Stomach smooth muscle (tissue), 2 donors: ENCODE results near the gene SPINT2.
A peak's percentile ranks its signal among the peaks of the same experiment; 100 is the strongest.

Experiments
- H3K27ac ChIP-seq: one replicate; pipeline ENCODE4 v1.7.0; 2013; ENCODE audit warnings: mild to moderate bottlenecking, low read length, inconsistent platforms
- H3K27me3 ChIP-seq, 2 donors: one replicate each; pipeline ENCODE4 v1.7.0; 2013; ENCODE audit warnings: low read length in 2 of 2; ENCODE audit not compliant: insufficient read depth in 2 of 2, control insufficient read depth in 1 of 2
- H3K36me3 ChIP-seq, 2 donors: one replicate each; pipeline ENCODE4 v1.7.0; 2013; ENCODE audit warnings: low read length in 2 of 2; ENCODE audit not compliant: control insufficient read depth in 2 of 2, insufficient read depth in 2 of 2
- H3K4me1 ChIP-seq: one replicate; pipeline ENCODE4 v1.7.0; 2013; ENCODE audit warnings: low read length; ENCODE audit not compliant: control insufficient read depth, insufficient read depth
- H3K4me3 ChIP-seq, 2 donors: one replicate each; pipeline ENCODE4 v1.7.0; 2013; ENCODE audit warnings: low read length in 2 of 2
- H3K9ac ChIP-seq, 2 donors: one replicate each; pipeline ENCODE4 v1.7.0; 2013; ENCODE audit warnings: low read length in 2 of 2, mild to moderate bottlenecking in 1 of 2
- H3K9me3 ChIP-seq, 2 donors: one replicate each; pipeline ENCODE4 v1.7.0; 2013; ENCODE audit warnings: low read length in 2 of 2; ENCODE audit not compliant: control insufficient read depth in 2 of 2
- donor health status: healthy.
- donor health status: Pancreatic carcinoma.

SPINT2 gene

GRCh38 chr19:38310279-38310670 is 45.9 kb downstream of the SPINT2 start:
- H3K9me3 ChIP-seq = no peaks in the 10 kb centered on the region
- peaks cover 5 to 16% of the 10 kb centered on the region in 2 donors for H3K36me3 ChIP-seq
- H3K9ac ChIP-seq = no peak overlapping the region
- H3K27ac ChIP-seq = no peak overlapping the region
- H3K4me3 ChIP-seq = no peak overlapping the region
- H3K4me1 ChIP-seq = peaks cover 3% of the 10 kb centered on the region
- H3K27me3 ChIP-seq = no peaks in the 10 kb centered on the region

GRCh38 chr19:38310986-38311385 is 46.6 kb downstream of the SPINT2 start:
- no peaks in the 10 kb centered on the region for H3K27me3 ChIP-seq
- H3K9ac ChIP-seq = no peak overlapping the region
- H3K4me1 ChIP-seq = peaks cover 5% of the 10 kb centered on the region
- no peak overlapping the region for H3K27ac ChIP-seq
- no peaks in the 10 kb centered on the region for H3K9me3 ChIP-seq
- H3K4me3 ChIP-seq = no peak overlapping the region
- H3K36me3 ChIP-seq = peaks cover 5 to 16% of the 10 kb centered on the region in 2 donors

- Histone ChIP-seq H3K4me3 (peak within 1 kb of the TSS; percentile 83 to 88), H3K27me3 (no peaks in the 10 kb centered on the region), H3K27ac (peak within 1 kb of the TSS; percentile 76), H3K9me3 (no peaks in the 10 kb centered on the region), H3K4me1 (peaks cover 36% of the 10 kb centered on the region), H3K9ac (peak within 1 kb of the TSS; percentile 79 to 81), H3K36me3 (no peaks in the 10 kb centered on the region)
Observed at GRCh38 chr19:38315657-38316476, 51.5 kb downstream of the SPINT2 start, which contains the start of gene YIF1B. Gene YIF1B, minus strand, starts transcription at chr19:38315947. Its CDS starts 30 bp downstream, at chr19:38315917.

GRCh38 chr19:38316477-38317067 is 52.2 kb downstream of the SPINT2 start:
- Histone ChIP-seq H3K9ac (peak overlapping the region; percentile 60 to 68), H3K36me3 (no peaks in the 10 kb centered on the region), H3K9me3 (no peaks in the 10 kb centered on the region), H3K4me1 (peaks cover 43% of the 10 kb centered on the region), H3K27ac (peak overlapping the region; percentile 76), H3K4me3 (peak overlapping the region; percentile 71 to 72), H3K27me3 (no peaks in the 10 kb centered on the region)

- peaks cover 48% of the 10 kb centered on the region for H3K4me1 ChIP-seq
Observed at GRCh38 chr19:38317104-38317612, 52.8 kb downstream of the SPINT2 start.

GRCh38 chr19:38318660-38319059 is 54.3 kb downstream of the SPINT2 start:
- peak overlapping the region; percentile 61 to 81 for H3K4me3 ChIP-seq
- H3K9ac ChIP-seq = peak overlapping the region in 1 of 2 donors; percentile 67
- H3K4me1 ChIP-seq = peaks cover 55% of the 10 kb centered on the region
- no peaks in the 10 kb centered on the region for H3K36me3 ChIP-seq
- H3K9me3 ChIP-seq = no peaks in the 10 kb centered on the region
- peak overlapping the region; percentile 90 for H3K27ac ChIP-seq
- H3K27me3 ChIP-seq = no peaks in the 10 kb centered on the region

More at GRCh38 chr19:38317104-38317612, 52.8 kb downstream of the SPINT2 start:
- Histone ChIP-seq H3K27ac (peak overlapping the region; percentile 76), H3K9me3 (no peaks in the 10 kb centered on the region), H3K4me3 (no peak overlapping the region), H3K36me3 (no peaks in the 10 kb centered on the region), H3K9ac (no peak overlapping the region), H3K27me3 (no peaks in the 10 kb centered on the region)

GRCh38 chr19:38319421-38320258 is 55.3 kb downstream of the SPINT2 start, which contains the start of gene KCNK6:
Gene KCNK6, plus strand, starts transcription at chr19:38319845. Its CDS starts 106 bp downstream, at chr19:38319951.
- Histone ChIP-seq H3K27me3 (no peaks in the 10 kb centered on the region), H3K9ac (peak within 1 kb of the TSS; percentile 67 to 74), H3K9me3 (no peaks in the 10 kb centered on the region), H3K4me1 (peaks cover 55% of the 10 kb centered on the region), H3K4me3 (peak within 1 kb of the TSS; percentile 61 to 81), H3K27ac (peak within 1 kb of the TSS; percentile 90), H3K36me3 (peaks cover 0 to 4% of the 10 kb centered on the region in 2 donors)

GRCh38 chr19:38320969-38321339 is 56.6 kb downstream of the SPINT2 start:
- Histone ChIP-seq H3K27ac (peak overlapping the region; percentile 90), H3K9me3 (no peaks in the 10 kb centered on the region), H3K36me3 (peaks cover 0 to 8% of the 10 kb centered on the region in 2 donors), H3K27me3 (no peaks in the 10 kb centered on the region), H3K4me1 (peaks cover 50% of the 10 kb centered on the region), H3K9ac (peak overlapping the region in 1 of 2 donors; percentile 67), H3K4me3 (peak overlapping the region; percentile 61 to 81)

GRCh38 chr19:38321646-38322196 is 57.3 kb downstream of the SPINT2 start:
- Histone ChIP-seq H3K4me3 (peak overlapping the region in 1 of 2 donors; percentile 81), H3K36me3 (peaks cover 0 to 10% of the 10 kb centered on the region in 2 donors), H3K27me3 (no peaks in the 10 kb centered on the region), H3K9ac (peak overlapping the region in 1 of 2 donors; percentile 67), H3K9me3 (no peaks in the 10 kb centered on the region), H3K4me1 (peaks cover 44% of the 10 kb centered on the region), H3K27ac (peak overlapping the region; percentile 90)

- no peaks in the 10 kb centered on the region for H3K9me3 ChIP-seq
- H3K9ac ChIP-seq = no peak overlapping the region
- H3K36me3 ChIP-seq = peaks cover 10 to 26% of the 10 kb centered on the region in 2 donors
- no peak overlapping the region for H3K27ac ChIP-seq
- no peak overlapping the region for H3K4me3 ChIP-seq
- H3K4me1 ChIP-seq = peaks cover 43% of the 10 kb centered on the region
- H3K27me3 ChIP-seq = no peaks in the 10 kb centered on the region
Observed at GRCh38 chr19:38323291-38323690, 58.9 kb downstream of the SPINT2 start.
